Measurements from ENCODE around the gene TF.

TF gene

GRCh38 chr3:133745981-133746711 lies at the start of gene TF:
Gene TF, plus strand, starts transcription at chr3:133746393. Its CDS starts 48 bp downstream, at chr3:133746441.
- no peaks in the 10 kb centered on the region for H3K36me3 ChIP-seq
- no peak for TF ChIP-seq CTCF (IDR thresholded peaks at IDR 0.05)
- H3K4me1 ChIP-seq, result no peaks in the 10 kb centered on the region
- peaks cover 0 to 24% of the 10 kb centered on the region in 2 donors for H3K27me3 ChIP-seq
- DNase-seq, result no peak
- intact Hi-C loops (cut with DNase I; ENCODE audit: low total_unique reads), result no loop called here
- H3K9me3 ChIP-seq, result no peaks in the 10 kb centered on the region
- H3K4me3 ChIP-seq, result no peak within 1 kb of the TSS
- no peak within 1 kb of the TSS for H3K27ac ChIP-seq

GRCh38 chr3:133697960-133698359 lies 48.2 kb upstream of the TF start:
- no peak for TF ChIP-seq CTCF (IDR thresholded peaks at IDR 0.05)

GRCh38 chr3:133699467-133699866 lies 46.7 kb upstream of the TF start:
- H3K9me3 ChIP-seq, result no peaks in the 10 kb centered on the region
- TF ChIP-seq CTCF (IDR thresholded peaks at IDR 0.05), result no peak
- intact Hi-C loops (cut with DNase I; ENCODE audit: low total_unique reads), result no loop called here
- H3K4me3 ChIP-seq, result no peak overlapping the region
- no peaks in the 10 kb centered on the region for H3K27me3 ChIP-seq
- no peaks in the 10 kb centered on the region for H3K36me3 ChIP-seq
- no peak for DNase-seq
- H3K27ac ChIP-seq, result no peak overlapping the region
- H3K4me1 ChIP-seq, result no peaks in the 10 kb centered on the region

More at GRCh38 chr3:133697960-133698359, 48.2 kb upstream of the TF start:
- H3K27me3 ChIP-seq, result no peaks in the 10 kb centered on the region
- no peak overlapping the region for H3K4me3 ChIP-seq
- intact Hi-C loops (cut with DNase I; ENCODE audit: low total_unique reads), result no loop called here
- H3K9me3 ChIP-seq, result no peaks in the 10 kb centered on the region
- H3K36me3 ChIP-seq, result no peaks in the 10 kb centered on the region
- H3K4me1 ChIP-seq, result no peaks in the 10 kb centered on the region
- H3K27ac ChIP-seq, result no peak overlapping the region
- DNase-seq, result no peak

- H3K27ac ChIP-seq, result no peak overlapping the region
- no peaks in the 10 kb centered on the region for H3K27me3 ChIP-seq
- no peaks in the 10 kb centered on the region for H3K9me3 ChIP-seq
- intact Hi-C loops (cut with DNase I; ENCODE audit: low total_unique reads), result no loop called here
- no peak overlapping the region for H3K4me3 ChIP-seq
- DNase-seq, result no peak
- TF ChIP-seq CTCF (IDR thresholded peaks at IDR 0.05), result no peak
- no peaks in the 10 kb centered on the region for H3K4me1 ChIP-seq
- no peaks in the 10 kb centered on the region for H3K36me3 ChIP-seq
Measured at GRCh38 chr3:133699903-133700302, 46.3 kb upstream of the TF start.

- no peaks in the 10 kb centered on the region for H3K4me1 ChIP-seq
- H3K27me3 ChIP-seq, result no peaks in the 10 kb centered on the region
- no peak for DNase-seq
- no peaks in the 10 kb centered on the region for H3K9me3 ChIP-seq
- intact Hi-C loops (cut with DNase I; ENCODE audit: low total_unique reads), result no loop called here
- H3K4me3 ChIP-seq, result no peak overlapping the region
- no peak for TF ChIP-seq CTCF (IDR thresholded peaks at IDR 0.05)
- no peaks in the 10 kb centered on the region for H3K36me3 ChIP-seq
- H3K27ac ChIP-seq, result no peak overlapping the region
Measured at GRCh38 chr3:133700351-133700750, 45.8 kb upstream of the TF start.
